Endothelial cell of umbilical vein (primary cell): ENCODE data around the gene TCIRG1. TPM values are rescaled to one million over a fixed set of nuclear protein-coding genes. Genes with fewer than 3 reads are reported as not detected.
A peak's percentile ranks its signal among the peaks of the same experiment; 100 is the strongest.

Source experiments
- BruUV-seq: library from RNA; stranded (reverse); fragments of 400-500 nt; replicated peaks from 2 replicates; lab custom pipeline; 2021; lab: Mats Ljungman, UMichigan
- CTCF ChIA-PET: fragments of 300-600, 350-600 bp; sonication (Branson Sonifier 250); formaldehyde crosslinking; loops from one replicate; lab custom pipeline; 2021; ENCODE audit warnings: antibody characterized with exemption, inconsistent platforms; lab: Charles Lee
- POLR2A ChIA-PET: fragments of 300-600, 350-600 bp; sonication (Branson Sonifier 250); formaldehyde crosslinking; loops from one replicate; lab custom pipeline; 2021; ENCODE audit warnings: antibody characterized with exemption, inconsistent platforms; lab: Charles Lee
- DNase-seq: peaks from one replicate; pipeline ENCODE4 v3.0.0-alpha.2; 2011; ENCODE audit warnings: low read depth, low spot score
- FAIRE-seq: peaks from 2 replicates; lab custom pipeline; 2011; peaks lifted over from hg19 to GRCh38; lab: Jason Lieb, UNC
- H2AFZ ChIP-seq: 2 replicates; pipeline ENCODE4 v1.6.0; 2012; ENCODE audit warnings: low read depth, low read length, control low read depth, inconsistent platforms
- H3K27ac ChIP-seq: 2 replicates; pipeline ENCODE4 v1.5.1; 2011; ENCODE audit warnings: low read depth, mild to moderate bottlenecking, control low read depth, low read length, moderate library complexity; ENCODE audit not compliant: insufficient read depth
- H3K27me3 ChIP-seq, 2 experiments: 2 replicates each; pipeline versions ENCODE4 v1.6.0 to v1.6.1; 2011; ENCODE audit warnings: low read length in 2 of 2, mixed read lengths in 1 of 2; ENCODE audit not compliant: control insufficient read depth in 2 of 2, insufficient read depth in 2 of 2
- H3K36me3 ChIP-seq, 2 experiments: 2 replicates in 1 of 2; 3 replicates in 1 of 2; pipeline ENCODE4 v1.5.1; 2011; ENCODE audit warnings: low read length in 2 of 2, mild to moderate bottlenecking in 1 of 2, moderate library complexity in 1 of 2; ENCODE audit not compliant: control insufficient read depth in 2 of 2, insufficient read depth in 2 of 2; ENCODE audit errors: extremely low read depth in 1 of 2
- H3K4me1 ChIP-seq: 3 replicates; pipeline ENCODE4 v1.5.1; 2011; ENCODE audit warnings: mild to moderate bottlenecking, low read length; ENCODE audit not compliant: control insufficient read depth, insufficient read depth; ENCODE audit errors: extremely low read depth
- H3K4me2 ChIP-seq: 2 replicates; pipeline ENCODE4 v1.6.1; 2011; ENCODE audit warnings: low read length, control low read depth, mixed read lengths; ENCODE audit not compliant: insufficient read depth
- H3K4me3 ChIP-seq, 3 experiments: fragments of 200-600 bp in 1 of 3; sonication (generic), shearing (Covaris generic) in 1 of 3; replicated peaks in 1 of 3; 2 replicates each; pipeline ENCODE4 v1.5.1; 2011 to 2016; ENCODE audit warnings: control low read depth in 3 of 3, low read length in 3 of 3, mild to moderate bottlenecking in 2 of 3, inconsistent platforms in 1 of 3, low read depth in 1 of 3, moderate library complexity in 1 of 3; ENCODE audit not compliant: insufficient read depth in 1 of 3
- H3K79me2 ChIP-seq: 2 replicates; pipeline ENCODE4 v1.6.0; 2012; ENCODE audit warnings: low read length, inconsistent platforms; ENCODE audit not compliant: control insufficient read depth, insufficient read depth
- H3K9ac ChIP-seq: replicated peaks from 2 replicates; pipeline ENCODE3; 2011; ENCODE audit warnings: low read length, control low read depth; ENCODE audit not compliant: insufficient read depth; ENCODE audit errors: extremely low read depth
- H3K9me1 ChIP-seq: replicated peaks from 3 replicates; pipeline ENCODE4 v1.6.0; 2011; ENCODE audit warnings: mild to moderate bottlenecking, low read length; ENCODE audit not compliant: control insufficient read depth, insufficient read depth; ENCODE audit errors: extremely low read depth
- H3K9me3 ChIP-seq: replicated peaks from 2 replicates; pipeline ENCODE4 v1.5.1; 2012; ENCODE audit warnings: low read length, inconsistent platforms; ENCODE audit not compliant: control insufficient read depth, insufficient read depth
- H4K20me1 ChIP-seq: replicated peaks from 2 replicates; pipeline ENCODE3; 2011; ENCODE audit warnings: mild to moderate bottlenecking, low read length; ENCODE audit not compliant: control insufficient read depth, insufficient read depth; ENCODE audit errors: extremely low read depth
- CTCF ChIP-seq, 2 donors: IDR thresholded peaks; 1 replicate in 1 of 2; 2 replicates in 1 of 2; pipeline ENCODE4 v1.5.1; 2011; ENCODE audit warnings: low read length in 2 of 2, mild to moderate bottlenecking in 2 of 2, moderate library complexity in 2 of 2, control low read depth in 1 of 2, inconsistent platforms in 1 of 2, low read depth in 1 of 2; ENCODE audit not compliant: insufficient read depth in 1 of 2; ENCODE audit errors: extremely low read depth in 1 of 2
- MYC ChIP-seq: IDR thresholded peaks from one replicate; pipeline ENCODE4 v1.6.1; 2011; ENCODE audit warnings: mild to moderate bottlenecking, low read depth, low read length
- POLR2A ChIP-seq: IDR thresholded peaks from 2 replicates; pipeline ENCODE4 v1.6.1; 2012; ENCODE audit warnings: low read depth, mild to moderate bottlenecking, control low read depth, low read length
- POLR2AphosphoS5 ChIP-seq: IDR thresholded peaks from 2 replicates; pipeline ENCODE4 v1.6.1; 2012; ENCODE audit warnings: low read depth, mild to moderate bottlenecking, control low read depth, low read length, moderate library complexity; ENCODE audit not compliant: insufficient read depth
- dilution Hi-C: fragments of 300-500 bp; cut with MboI; formaldehyde crosslinking; loops from one replicate; pipeline ENCODE4 v1.15.0; 2019; ENCODE audit warnings: low sequenced_read_pairs; ENCODE audit not compliant: extremely low pct_ligation_motif_present
- intact Hi-C: fragments of 100-400 bp; cut with micrococcal nuclease; formaldehyde crosslinking; loops from one replicate; pipeline ENCODE4 v1.10.0; 2022
- polyA plus RNA-seq, 4 experiments: library from polyadenylated mRNA; depleted of rRNA in 3 of 4; stranded (reverse) in 3 of 4; unstranded in 1 of 4; fragments of >200 nt; gene quantifications; 2 replicates each; pipeline versions ENCODE4 v1.2.1 to v1.2.3, GENCODE V29; 2011 to 2012; ENCODE audit warnings: missing spikeins in 1 of 4
- total RNA-seq: library from RNA; stranded (reverse); gene quantifications from 2 replicates; pipeline ENCODE4 v1.2.3, GENCODE V29; 2021

TCIRG1 gene
- total and polyA plus RNA-seq, 2 donors (not counting 3 experiments of a cell fraction or from before 2014, with no cell fraction given), result 134 to 183 TPM

GRCh38 chr11:68040101-68040956 lies 1.5 kb downstream of the TCIRG1 start:
- ChIA-PET POLR2A (interaction anchor here (1.2 kb wide), 1 partner anchor 124 kb away, joined by 7 read pairs; no protein-coding TSS in a partner anchor), CTCF (interaction anchor here (0.6 to 1.8 kb wide), 3 partner anchors 11 to 168 kb away, joined by 3 to 4 read pairs (median 3); no protein-coding TSS in a partner anchor)
- Histone ChIP-seq H3K4me3 (peak overlapping the region; percentile 24 to 58 (median 36)), H3K9me3 (no peaks in the 10 kb centered on the region), H3K9ac (peak overlapping the region; percentile 73), H2AFZ (peak overlapping the region; percentile 37), H3K79me2 (peaks cover 24% of the 10 kb centered on the region), H3K27ac (peak overlapping the region; percentile 30), H3K4me1 (peaks cover 20% of the 10 kb centered on the region), H4K20me1 (no peaks in the 10 kb centered on the region), H3K36me3 (peaks cover 0 to 29% of the 10 kb centered on the region in 2 experiments), H3K27me3 (no peaks in the 10 kb centered on the region), H3K4me2 (peak overlapping the region; percentile 84), H3K9me1 (no peaks in the 10 kb centered on the region)
- dilution Hi-C loops (no loop called here), intact Hi-C loops (loop anchor here (1.0 kb wide), 1 partner anchor 81 kb away; the partner anchor contains the start of gene CHKA)
- DNase-seq (peak; percentile 86), FAIRE-seq (peak; percentile 83)
- peak; percentile 64 for TF ChIP-seq POLR2AphosphoS5
- no peak for TF ChIP-seq CTCF (IDR thresholded peaks at IDR 0.05; ENCODE audit: extremely low read depth in 1 of 2, insufficient read depth in 1 of 2, low read depth in 1 of 2, low read length in 2 of 2)
- no peak for TF ChIP-seq MYC
- TF ChIP-seq POLR2A, result peak; percentile 76
- TSS peak; percentile 51 for BruUV-seq
